Progenitor cell of endocrine pancreas (in vitro differentiated cells): Measurements from ENCODE around the gene CARD19. TPM values are rescaled to one million over a fixed set of nuclear protein-coding genes. Genes with fewer than 3 reads are reported as not detected.

Experiments
- DNase-seq: peaks from one replicate; pipeline ENCODE4 v3.0.0; 2021; ENCODE audit warnings: low spot score; ENCODE audit not compliant: unreplicated experiment
- H3K27ac Mint-ChIP-seq: 2 replicates; pipeline ENCODE4 v1.8.0; 2021; ENCODE audit warnings: mild to moderate bottlenecking, moderate library complexity, mixed read lengths
- H3K27me3 Mint-ChIP-seq: 2 replicates; pipeline ENCODE4 v1.8.0; 2021; ENCODE audit warnings: mixed read lengths
- H3K36me3 Mint-ChIP-seq: 2 replicates; pipeline ENCODE4 v1.8.0; 2022; ENCODE audit warnings: mixed read lengths; ENCODE audit not compliant: insufficient read depth
- H3K4me1 Mint-ChIP-seq: 2 replicates; pipeline ENCODE4 v1.8.0; 2021; ENCODE audit warnings: low read depth, mixed read lengths
- H3K4me3 Mint-ChIP-seq: 2 replicates; pipeline ENCODE4 v1.8.0; 2021; ENCODE audit warnings: low read depth, mild to moderate bottlenecking, moderate library complexity, mixed read lengths
- H3K9me3 Mint-ChIP-seq: 2 replicates; pipeline ENCODE4 v1.8.0; 2021; ENCODE audit warnings: low read depth, mixed read lengths
- CTCF ChIP-seq: fragments of 200-600 bp; sonication (generic); IDR thresholded peaks from one replicate; pipeline ENCODE4 v1.5.0; 2021; ENCODE audit warnings: antibody characterized with exemption, mild to moderate bottlenecking; ENCODE audit not compliant: unreplicated experiment
- total RNA-seq: library from RNA; stranded (reverse); gene quantifications from 2 replicates; pipeline ENCODE4 v1.2.1, GENCODE V29; 2021

CARD19 gene
- total RNA-seq, 1 donor from 2014 or later = 20.4 TPM

DNA sequence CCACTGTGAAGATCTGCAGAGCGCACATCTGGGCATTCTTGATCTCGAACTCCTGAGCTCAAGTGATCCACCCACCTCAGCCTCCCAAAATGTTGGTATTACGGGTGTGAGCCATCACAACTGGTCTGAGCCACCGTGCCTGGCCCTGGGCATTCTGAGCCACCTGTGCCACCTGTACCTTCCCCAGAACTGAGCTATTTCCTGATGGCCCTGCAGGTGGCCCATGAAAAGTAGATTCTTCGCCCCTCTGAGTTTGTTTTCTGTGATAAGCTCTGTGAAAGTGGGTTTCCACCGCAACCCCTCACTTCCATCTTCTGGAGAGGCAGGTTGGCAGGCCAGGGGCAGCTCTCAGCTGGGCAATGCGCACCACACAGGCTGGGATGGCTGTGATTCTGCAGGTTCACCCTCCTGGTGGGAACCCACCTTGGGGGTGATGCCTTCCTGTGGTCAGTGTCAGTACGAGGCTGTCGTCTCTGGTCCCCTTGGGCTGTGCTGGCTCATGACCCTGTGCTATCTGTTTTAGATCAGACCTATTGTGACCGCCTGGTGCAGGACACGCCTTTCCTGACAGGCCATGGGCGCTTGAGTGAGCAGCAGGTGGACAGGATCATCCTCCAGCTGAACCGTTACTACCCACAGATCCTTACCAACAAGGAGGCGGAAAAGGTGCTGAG lies 11.3 kb downstream of the CARD19 start:
- Mint-ChIP-seq H3K27me3 (no peaks in the 10 kb centered on the region), H3K27ac (no peak overlapping the region)

DNA sequence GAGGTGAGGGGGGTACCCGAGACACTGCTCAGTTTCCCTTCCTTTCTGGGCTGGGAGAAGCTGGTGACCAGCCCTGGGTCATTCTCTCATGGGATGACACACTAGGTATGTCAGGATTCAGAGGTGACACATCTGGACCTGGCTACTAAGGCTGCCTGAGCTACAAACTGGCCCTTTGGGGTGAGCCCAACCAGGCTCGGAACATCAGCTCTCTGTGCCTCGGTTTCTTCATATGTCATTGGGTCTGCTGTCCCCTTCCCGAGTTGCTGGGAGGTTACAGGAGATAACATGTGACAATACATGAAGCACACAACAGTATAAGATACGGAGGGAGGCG lies 11.8 kb downstream of the CARD19 start:
- H3K27ac Mint-ChIP-seq = no peak overlapping the region
- peaks cover 12% of the 10 kb centered on the region for H3K36me3 Mint-ChIP-seq
- peaks cover 12% of the 10 kb centered on the region for H3K9me3 Mint-ChIP-seq
- H3K4me1 Mint-ChIP-seq = no peaks in the 10 kb centered on the region
- TF ChIP-seq CTCF = no peak
- no peak for DNase-seq
- H3K4me3 Mint-ChIP-seq = no peak overlapping the region
- no peaks in the 10 kb centered on the region for H3K27me3 Mint-ChIP-seq

More for the DNA sequence above, 11.3 kb downstream of the CARD19 start:
- Mint-ChIP-seq H3K36me3 (peaks cover 12% of the 10 kb centered on the region), H3K9me3 (peaks cover 14% of the 10 kb centered on the region), H3K4me3 (no peak overlapping the region), H3K4me1 (no peaks in the 10 kb centered on the region)
- DNase-seq = no peak
- no peak for TF ChIP-seq CTCF

GRCh38 chr9:93108291-93109041 lies 12.4 kb downstream of the CARD19 start:
- no peaks in the 10 kb centered on the region for H3K4me1 Mint-ChIP-seq
- H3K4me3 Mint-ChIP-seq = no peak overlapping the region
- H3K36me3 Mint-ChIP-seq = peaks cover 12% of the 10 kb centered on the region
- H3K27me3 Mint-ChIP-seq = no peaks in the 10 kb centered on the region
- no peak overlapping the region for H3K27ac Mint-ChIP-seq
- TF ChIP-seq CTCF = no peak
- peaks cover 11% of the 10 kb centered on the region for H3K9me3 Mint-ChIP-seq
- no peak for DNase-seq

DNA sequence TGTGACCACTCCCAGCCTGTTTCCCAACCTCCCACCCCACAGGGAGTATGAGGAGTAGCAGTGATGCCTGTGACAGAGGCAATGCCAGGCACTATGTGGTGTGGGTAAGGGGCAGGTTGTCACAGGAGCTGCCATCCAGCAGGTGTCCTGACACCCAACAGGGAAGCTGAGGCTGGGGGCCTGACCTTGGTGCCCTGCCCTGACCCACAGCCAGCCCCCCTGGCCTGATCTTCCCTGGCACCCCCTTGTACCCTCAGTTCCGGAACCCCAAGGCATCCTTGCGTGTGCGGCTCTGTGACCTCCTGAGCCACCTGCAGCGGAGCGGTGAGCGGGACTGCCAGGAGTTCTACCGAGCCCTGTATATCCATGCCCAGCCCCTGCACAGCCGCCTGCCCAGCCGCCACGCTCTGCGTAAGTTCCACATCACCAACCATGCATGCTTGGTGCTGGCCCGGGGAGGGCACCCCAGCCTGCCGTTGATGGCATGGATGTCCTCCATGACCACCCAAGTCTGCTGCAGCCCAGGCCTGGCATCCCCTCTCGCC lies 14.4 kb downstream of the CARD19 start:
- Mint-ChIP-seq H3K36me3 (peaks cover 4% of the 10 kb centered on the region), H3K4me1 (no peaks in the 10 kb centered on the region), H3K4me3 (no peak overlapping the region), H3K27ac (no peak overlapping the region), H3K27me3 (no peaks in the 10 kb centered on the region), H3K9me3 (no peaks in the 10 kb centered on the region)
- DNase-seq = no peak
- TF ChIP-seq CTCF = no peak

DNA sequence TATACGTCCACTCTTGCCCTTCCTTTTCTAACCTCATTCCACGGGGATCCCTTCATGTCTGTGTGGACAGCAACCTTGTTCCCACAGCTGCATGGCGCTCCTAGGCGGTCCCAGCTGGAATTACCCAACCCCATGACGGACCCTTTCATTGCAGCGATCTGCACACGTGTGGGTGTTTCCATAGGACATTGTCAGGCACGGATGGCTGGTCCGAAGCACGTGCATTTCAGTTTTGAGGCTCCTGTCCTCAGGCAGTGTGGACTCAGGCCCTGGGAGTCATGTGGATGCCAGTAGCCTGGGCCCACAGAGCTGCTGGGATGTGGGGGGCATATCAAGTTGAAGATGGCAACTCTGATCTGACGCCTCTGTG lies 15.0 kb downstream of the CARD19 start:
- TF ChIP-seq CTCF = no peak
- Mint-ChIP-seq H3K27ac (no peak overlapping the region), H3K27me3 (no peaks in the 10 kb centered on the region), H3K36me3 (peaks cover 4% of the 10 kb centered on the region), H3K9me3 (no peaks in the 10 kb centered on the region), H3K4me1 (no peaks in the 10 kb centered on the region), H3K4me3 (no peak overlapping the region)
- no peak for DNase-seq
